GM12878 (cell line): ENCODE results near the gene VPS16. TPM values are rescaled to one million over a fixed set of nuclear protein-coding genes. Genes with fewer than 3 reads are reported as not detected.

Experiments used
- ATAC-seq: fragments of 200-7000 bp; cut with Tn5 transposase; 3 replicates; pipeline ENCODE4 v1.9.1; 2020; ENCODE audit warnings: mild to moderate bottlenecking, moderate library complexity
- BruUV-seq: library from RNA; stranded (reverse); fragments of 400-500 nt; replicated peaks from 2 replicates; lab custom pipeline; 2021; lab: Mats Ljungman, UMichigan
- CTCF ChIA-PET: fragments of 300-600 bp; sonication (Branson Sonifier 250); formaldehyde crosslinking; extraction: SDS; loops from one replicate; lab custom pipeline; 2021; ENCODE audit warnings: inconsistent platforms; lab: Yijun Ruan, JAX
- POLR2A ChIA-PET: fragments of 350-600 bp; formaldehyde crosslinking; extraction: SDS; loops from one replicate; lab custom pipeline; 2021; ENCODE audit warnings: inconsistent platforms; lab: Charles Lee
- RAD21 ChIA-PET: fragments of 300-600 bp; sonication (Branson Sonifier 250); formaldehyde crosslinking; loops from one replicate; lab custom pipeline; 2023; ENCODE audit warnings: antibody characterized with exemption; ENCODE audit not compliant: unreplicated experiment; lab: Charles Lee
- SMC1A ChIA-PET: fragments of 300-600 bp; sonication (Branson Sonifier 250); formaldehyde crosslinking; loops from one replicate; lab custom pipeline; 2023; ENCODE audit not compliant: unreplicated experiment, uncharacterized antibody; lab: Charles Lee
- DNase-seq: peaks from one replicate; pipeline ENCODE4 v3.0.0-alpha.2; 2011; ENCODE audit warnings: low read depth, low spot score
- FAIRE-seq: peaks from 3 replicates; lab custom pipeline; 2011; peaks lifted over from hg19 to GRCh38; lab: Jason Lieb, UNC
- H2AFZ ChIP-seq: 2 replicates; pipeline ENCODE4 v1.6.0; 2011; ENCODE audit warnings: low read depth, low read length, control low read depth; ENCODE audit not compliant: control insufficient read depth
- H3K27ac ChIP-seq: 2 replicates; pipeline ENCODE4 v1.5.1; 2011; ENCODE audit warnings: control low read depth; ENCODE audit not compliant: control insufficient read depth, insufficient read depth
- H3K27me3 ChIP-seq, 2 experiments: replicated peaks in 1 of 2; 2 replicates each; pipeline versions ENCODE4 v1.6.0 to v1.6.1; 2011; ENCODE audit warnings: low read length in 1 of 2; ENCODE audit not compliant: control insufficient read depth in 2 of 2, insufficient read depth in 2 of 2
- H3K36me3 ChIP-seq, 2 experiments: 2 replicates each; pipeline ENCODE4 v1.5.1; 2011; ENCODE audit warnings: low read length in 1 of 2; ENCODE audit not compliant: control insufficient read depth in 2 of 2, insufficient read depth in 2 of 2
- H3K4me1 ChIP-seq: 2 replicates; pipeline ENCODE4 v1.6.1; 2011; ENCODE audit warnings: mild to moderate bottlenecking, low read length, moderate library complexity, mixed read lengths; ENCODE audit not compliant: control insufficient read depth, insufficient read depth
- H3K4me2 ChIP-seq: 2 replicates; pipeline ENCODE4 v1.6.0; 2011; ENCODE audit warnings: control low read depth; ENCODE audit not compliant: control insufficient read depth, insufficient read depth
- H3K4me3 ChIP-seq: fragments of 200-600 bp; sonication (generic); 2 replicates; pipeline ENCODE4 v1.5.1; 2016
- H3K79me2 ChIP-seq: 2 replicates; pipeline ENCODE4 v1.6.0; 2011; ENCODE audit warnings: low read length; ENCODE audit not compliant: control insufficient read depth, insufficient read depth
- H3K9ac ChIP-seq: 2 replicates; pipeline ENCODE4 v1.8.0; 2011; ENCODE audit warnings: low read length, control low read depth, mixed read lengths; ENCODE audit not compliant: control insufficient read depth, insufficient read depth
- H3K9me3 ChIP-seq: replicated peaks from 3 replicates; pipeline ENCODE4 v1.5.1; 2011; ENCODE audit warnings: mild to moderate bottlenecking, low read length; ENCODE audit not compliant: control insufficient read depth, insufficient read depth
- H4K20me1 ChIP-seq: 2 replicates; pipeline ENCODE4 v1.6.0; 2011; ENCODE audit not compliant: control insufficient read depth, insufficient read depth
- ASH2L ChIP-seq: fragments of 300-600, 200-600 bp; sonication (generic); IDR thresholded peaks from 2 replicates; pipeline ENCODE4 v1.6.1; 2017; ENCODE audit warnings: low read depth, mild to moderate bottlenecking, borderline replicate concordance
- EED ChIP-seq: sonication (generic); IDR thresholded peaks from 2 replicates; pipeline ENCODE4 v1.6.1; 2016; ENCODE audit warnings: antibody characterized with exemption, low read depth
- IKZF1 ChIP-seq: fragments of 450-650 bp; conservative IDR thresholded peaks from 2 replicates; pipeline ENCODE4 v1.6.1; 2017; ENCODE audit warnings: antibody characterized with exemption, mild to moderate bottlenecking
- MXI1 ChIP-seq: fragments of 150-350 bp; IDR thresholded peaks from 2 replicates; pipeline ENCODE4 v1.6.1; 2011; ENCODE audit warnings: low read depth, mild to moderate bottlenecking, inconsistent platforms, low read length, improper control_type of control experiment
- NBN ChIP-seq: fragments of 450-650 bp; IDR thresholded peaks from 2 replicates; pipeline ENCODE4 v1.6.1; 2016
- NR2F1 ChIP-seq: fragments of 450-650 bp; conservative IDR thresholded peaks from 2 replicates; pipeline ENCODE4 v1.6.1; 2017; ENCODE audit warnings: mild to moderate bottlenecking
- RUNX3 ChIP-seq: IDR thresholded peaks from 2 replicates; pipeline ENCODE4 v1.6.1; 2012; ENCODE audit warnings: low read length, inconsistent platforms
- ZNF24 ChIP-seq: fragments of 450-650 bp; IDR thresholded peaks from 2 replicates; pipeline ENCODE4 v1.6.1; 2017; ENCODE audit warnings: antibody characterized with exemption, mild to moderate bottlenecking
- WGBS: methylation state at CpG from one replicate; pipeline ENCODE4 v1.1.6; 2016; ENCODE audit warnings: low lambda C conversion rate; ENCODE audit not compliant: insufficient replicate concordance, insufficient coverage; ENCODE audit errors: missing lambda C conversion rate; 5-methylcytosine and 5-hydroxymethylcytosine counted together
- in situ Hi-C: fragments of 300-500 bp; cut with MboI; formaldehyde crosslinking; loops from 9 replicates; pipeline ENCODE4 v1.14.3; 2018; ENCODE audit warnings: mixed read lengths
- intact Hi-C: fragments of 100-400 bp; cut with micrococcal nuclease; formaldehyde crosslinking; loops from one replicate; pipeline ENCODE4 v1.14.2; 2022; ENCODE audit not compliant: unreplicated experiment
- polyA plus RNA-seq, 11 experiments: library from polyadenylated mRNA; depleted of rRNA in 4 of 11; unstranded in 6 of 11; stranded (reverse) in 5 of 11; fragments of >200 nt; fragmentation: Nextera tagmentation in 4 of 11; fragmentation: Illumina TruSeq in 1 of 11; extraction: Ambion mirVana in 4 of 11; extraction: Trizol in 1 of 11; gene quantifications; 1 replicate in 1 of 11; 2 replicates in 10 of 11; pipeline versions ENCODE4 v1.2.1 to v1.2.3, GENCODE V29; 2011 to 2016; ENCODE audit warnings: inconsistent platforms in 2 of 11, missing spikeins in 2 of 11, low read depth in 1 of 11
- total RNA-seq, 4 experiments: library from RNA; depleted of rRNA in 3 of 4; stranded (reverse); fragments of >200 nt in 3 of 4; fragmentation: Illumina TruSeq in 1 of 4; extraction: Trizol in 1 of 4; gene quantifications; 2 replicates each; pipeline versions ENCODE4 v1.2.1 to v1.2.3, GENCODE V29; 2013 to 2021
- TF ChIP-seq, protein P1 (sequence below): fragments of 150-350 bp; IDR thresholded peaks from 2 replicates; pipeline ENCODE4 v1.6.1; 2016; ENCODE audit warnings: low read depth, low read length
- TF ChIP-seq, protein P2 (sequence below): IDR thresholded peaks from 2 replicates; pipeline ENCODE4 v1.6.1; 2012; ENCODE audit warnings: improper control_type of control experiment, low read depth, low read length; ENCODE audit not compliant: insufficient replicate concordance
- TF ChIP-seq, protein P3 (sequence below): fragments of 450-650 bp; IDR thresholded peaks from 2 replicates; pipeline ENCODE4 v1.6.1; 2017; ENCODE audit warnings: mild to moderate bottlenecking, moderate library complexity

Gene VPS16
- total and polyA plus RNA-seq, 10 of the 15 experiments (the other 5 are each of a cell fraction or from before 2014, with no cell fraction given), result 8.4 to 37.5 (median 26.4) TPM

DNA sequence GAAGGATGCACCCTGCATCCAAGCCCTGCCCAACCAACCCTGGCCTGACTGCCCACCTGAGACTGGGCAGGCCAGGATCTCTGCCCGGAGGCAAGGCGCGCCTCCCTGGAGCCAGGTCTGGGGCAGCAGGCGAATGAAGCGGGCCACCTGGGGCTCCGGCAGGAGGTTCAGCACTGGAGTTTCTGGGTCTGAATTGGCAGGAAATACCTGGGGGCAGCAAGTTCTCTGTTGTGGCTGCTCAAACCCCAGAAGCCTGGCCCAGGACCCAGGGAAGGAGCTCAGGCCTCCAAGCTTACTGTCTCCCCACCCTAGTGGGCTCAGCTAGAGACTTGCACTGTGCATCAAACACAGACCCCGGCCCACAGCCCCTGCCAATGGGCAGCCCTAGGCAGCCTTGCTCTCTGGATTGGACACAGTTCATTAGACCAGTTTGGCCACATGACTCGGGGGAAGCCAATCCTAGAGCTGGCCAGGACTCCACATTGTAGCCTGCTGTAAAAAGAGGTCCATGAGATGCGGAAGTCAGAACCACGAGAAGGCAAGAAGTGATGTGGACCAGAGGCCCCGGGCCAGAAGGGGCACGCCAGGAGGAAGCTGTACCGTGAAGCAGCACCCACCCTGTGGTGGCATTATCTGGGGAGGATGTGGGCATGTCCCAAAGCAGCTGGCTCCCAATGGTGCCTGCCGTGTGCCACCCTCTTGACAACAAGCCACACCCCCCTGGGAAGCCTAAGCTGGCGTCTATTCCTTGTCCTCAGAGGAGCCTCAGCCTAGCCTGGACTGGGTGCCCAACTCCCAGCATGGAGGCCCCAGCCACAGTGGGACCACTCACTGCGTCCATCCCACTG lies 43.2 kb upstream of the VPS16 start:
- no peak overlapping the region for H3K4me3 ChIP-seq
- peaks cover 12 to 13% of the 10 kb centered on the region in 2 experiments for H3K27me3 ChIP-seq
- POLR2A ChIA-PET, result no interaction called here
- H3K9me3 ChIP-seq, result no peaks in the 10 kb centered on the region
- DNase-seq (no peak), ATAC-seq (no peak), FAIRE-seq (no peak)
- in situ Hi-C loops, result no loop called here
- CTCF ChIA-PET, result no interaction called here
- no peaks in the 10 kb centered on the region for H3K4me1 ChIP-seq
- H3K79me2 ChIP-seq, result no peaks in the 10 kb centered on the region
- H3K27ac ChIP-seq, result no peak overlapping the region
- SMC1A ChIA-PET, result no interaction called here
- intact Hi-C loops, result no loop called here
- no peaks in the 10 kb centered on the region for H4K20me1 ChIP-seq
- H2AFZ ChIP-seq, result no peak overlapping the region
- no TSS peak for BruUV-seq
- H3K4me2 ChIP-seq, result no peak overlapping the region
- RAD21 ChIA-PET, result no interaction called here
- H3K36me3 ChIP-seq, result no peaks in the 10 kb centered on the region
- 46% methylated on average over 16 of the region's 16 CpGs for WGBS
- H3K9ac ChIP-seq, result no peak overlapping the region
- TF ChIP-seq ASH2L (no peak), NR2F1 (no peak), NBN (no peak), EED (no peak), RUNX3 (no peak), MXI1 (no peak), IKZF1 (no peak), ZNF24 (no peak)
- TF ChIP-seq, protein P1, sequence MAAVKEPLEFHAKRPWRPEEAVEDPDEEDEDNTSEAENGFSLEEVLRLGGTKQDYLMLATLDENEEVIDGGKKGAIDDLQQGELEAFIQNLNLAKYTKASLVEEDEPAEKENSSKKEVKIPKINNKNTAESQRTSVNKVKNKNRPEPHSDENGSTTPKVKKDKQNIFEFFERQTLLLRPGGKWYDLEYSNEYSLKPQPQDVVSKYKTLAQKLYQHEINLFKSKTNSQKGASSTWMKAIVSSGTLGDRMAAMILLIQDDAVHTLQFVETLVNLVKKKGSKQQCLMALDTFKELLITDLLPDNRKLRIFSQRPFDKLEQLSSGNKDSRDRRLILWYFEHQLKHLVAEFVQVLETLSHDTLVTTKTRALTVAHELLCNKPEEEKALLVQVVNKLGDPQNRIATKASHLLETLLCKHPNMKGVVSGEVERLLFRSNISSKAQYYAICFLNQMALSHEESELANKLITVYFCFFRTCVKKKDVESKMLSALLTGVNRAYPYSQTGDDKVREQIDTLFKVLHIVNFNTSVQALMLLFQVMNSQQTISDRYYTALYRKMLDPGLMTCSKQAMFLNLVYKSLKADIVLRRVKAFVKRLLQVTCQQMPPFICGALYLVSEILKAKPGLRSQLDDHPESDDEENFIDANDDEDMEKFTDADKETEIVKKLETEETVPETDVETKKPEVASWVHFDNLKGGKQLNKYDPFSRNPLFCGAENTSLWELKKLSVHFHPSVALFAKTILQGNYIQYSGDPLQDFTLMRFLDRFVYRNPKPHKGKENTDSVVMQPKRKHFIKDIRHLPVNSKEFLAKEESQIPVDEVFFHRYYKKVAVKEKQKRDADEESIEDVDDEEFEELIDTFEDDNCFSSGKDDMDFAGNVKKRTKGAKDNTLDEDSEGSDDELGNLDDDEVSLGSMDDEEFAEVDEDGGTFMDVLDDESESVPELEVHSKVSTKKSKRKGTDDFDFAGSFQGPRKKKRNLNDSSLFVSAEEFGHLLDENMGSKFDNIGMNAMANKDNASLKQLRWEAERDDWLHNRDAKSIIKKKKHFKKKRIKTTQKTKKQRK, result no peak
- TF ChIP-seq, protein P2, sequence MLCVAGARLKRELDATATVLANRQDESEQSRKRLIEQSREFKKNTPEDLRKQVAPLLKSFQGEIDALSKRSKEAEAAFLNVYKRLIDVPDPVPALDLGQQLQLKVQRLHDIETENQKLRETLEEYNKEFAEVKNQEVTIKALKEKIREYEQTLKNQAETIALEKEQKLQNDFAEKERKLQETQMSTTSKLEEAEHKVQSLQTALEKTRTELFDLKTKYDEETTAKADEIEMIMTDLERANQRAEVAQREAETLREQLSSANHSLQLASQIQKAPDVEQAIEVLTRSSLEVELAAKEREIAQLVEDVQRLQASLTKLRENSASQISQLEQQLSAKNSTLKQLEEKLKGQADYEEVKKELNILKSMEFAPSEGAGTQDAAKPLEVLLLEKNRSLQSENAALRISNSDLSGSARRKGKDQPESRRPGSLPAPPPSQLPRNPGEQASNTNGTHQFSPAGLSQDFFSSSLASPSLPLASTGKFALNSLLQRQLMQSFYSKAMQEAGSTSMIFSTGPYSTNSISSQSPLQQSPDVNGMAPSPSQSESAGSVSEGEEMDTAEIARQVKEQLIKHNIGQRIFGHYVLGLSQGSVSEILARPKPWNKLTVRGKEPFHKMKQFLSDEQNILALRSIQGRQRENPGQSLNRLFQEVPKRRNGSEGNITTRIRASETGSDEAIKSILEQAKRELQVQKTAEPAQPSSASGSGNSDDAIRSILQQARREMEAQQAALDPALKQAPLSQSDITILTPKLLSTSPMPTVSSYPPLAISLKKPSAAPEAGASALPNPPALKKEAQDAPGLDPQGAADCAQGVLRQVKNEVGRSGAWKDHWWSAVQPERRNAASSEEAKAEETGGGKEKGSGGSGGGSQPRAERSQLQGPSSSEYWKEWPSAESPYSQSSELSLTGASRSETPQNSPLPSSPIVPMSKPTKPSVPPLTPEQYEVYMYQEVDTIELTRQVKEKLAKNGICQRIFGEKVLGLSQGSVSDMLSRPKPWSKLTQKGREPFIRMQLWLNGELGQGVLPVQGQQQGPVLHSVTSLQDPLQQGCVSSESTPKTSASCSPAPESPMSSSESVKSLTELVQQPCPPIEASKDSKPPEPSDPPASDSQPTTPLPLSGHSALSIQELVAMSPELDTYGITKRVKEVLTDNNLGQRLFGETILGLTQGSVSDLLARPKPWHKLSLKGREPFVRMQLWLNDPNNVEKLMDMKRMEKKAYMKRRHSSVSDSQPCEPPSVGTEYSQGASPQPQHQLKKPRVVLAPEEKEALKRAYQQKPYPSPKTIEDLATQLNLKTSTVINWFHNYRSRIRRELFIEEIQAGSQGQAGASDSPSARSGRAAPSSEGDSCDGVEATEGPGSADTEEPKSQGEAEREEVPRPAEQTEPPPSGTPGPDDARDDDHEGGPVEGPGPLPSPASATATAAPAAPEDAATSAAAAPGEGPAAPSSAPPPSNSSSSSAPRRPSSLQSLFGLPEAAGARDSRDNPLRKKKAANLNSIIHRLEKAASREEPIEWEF, result no peak
- TF ChIP-seq, protein P3, sequence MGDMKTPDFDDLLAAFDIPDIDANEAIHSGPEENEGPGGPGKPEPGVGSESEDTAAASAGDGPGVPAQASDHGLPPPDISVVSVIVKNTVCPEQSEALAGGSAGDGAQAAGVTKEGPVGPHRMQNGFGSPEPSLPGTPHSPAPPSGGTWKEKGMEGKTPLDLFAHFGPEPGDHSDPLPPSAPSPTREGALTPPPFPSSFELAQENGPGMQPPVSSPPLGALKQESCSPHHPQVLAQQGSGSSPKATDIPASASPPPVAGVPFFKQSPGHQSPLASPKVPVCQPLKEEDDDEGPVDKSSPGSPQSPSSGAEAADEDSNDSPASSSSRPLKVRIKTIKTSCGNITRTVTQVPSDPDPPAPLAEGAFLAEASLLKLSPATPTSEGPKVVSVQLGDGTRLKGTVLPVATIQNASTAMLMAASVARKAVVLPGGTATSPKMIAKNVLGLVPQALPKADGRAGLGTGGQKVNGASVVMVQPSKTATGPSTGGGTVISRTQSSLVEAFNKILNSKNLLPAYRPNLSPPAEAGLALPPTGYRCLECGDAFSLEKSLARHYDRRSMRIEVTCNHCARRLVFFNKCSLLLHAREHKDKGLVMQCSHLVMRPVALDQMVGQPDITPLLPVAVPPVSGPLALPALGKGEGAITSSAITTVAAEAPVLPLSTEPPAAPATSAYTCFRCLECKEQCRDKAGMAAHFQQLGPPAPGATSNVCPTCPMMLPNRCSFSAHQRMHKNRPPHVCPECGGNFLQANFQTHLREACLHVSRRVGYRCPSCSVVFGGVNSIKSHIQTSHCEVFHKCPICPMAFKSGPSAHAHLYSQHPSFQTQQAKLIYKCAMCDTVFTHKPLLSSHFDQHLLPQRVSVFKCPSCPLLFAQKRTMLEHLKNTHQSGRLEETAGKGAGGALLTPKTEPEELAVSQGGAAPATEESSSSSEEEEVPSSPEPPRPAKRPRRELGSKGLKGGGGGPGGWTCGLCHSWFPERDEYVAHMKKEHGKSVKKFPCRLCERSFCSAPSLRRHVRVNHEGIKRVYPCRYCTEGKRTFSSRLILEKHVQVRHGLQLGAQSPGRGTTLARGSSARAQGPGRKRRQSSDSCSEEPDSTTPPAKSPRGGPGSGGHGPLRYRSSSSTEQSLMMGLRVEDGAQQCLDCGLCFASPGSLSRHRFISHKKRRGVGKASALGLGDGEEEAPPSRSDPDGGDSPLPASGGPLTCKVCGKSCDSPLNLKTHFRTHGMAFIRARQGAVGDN, result no peak
